GM12878 (cell line): ENCODE measurements around the gene GGCT. TPM values are rescaled to one million over a fixed set of nuclear protein-coding genes. Genes with fewer than 3 reads are reported as not detected.

Experiments used
- ATAC-seq: fragments of 200-7000 bp; cut with Tn5 transposase; 3 replicates; pipeline ENCODE4 v1.9.1; 2020; ENCODE audit warnings: mild to moderate bottlenecking, moderate library complexity
- BruUV-seq: library from RNA; stranded (reverse); fragments of 400-500 nt; replicated peaks from 2 replicates; lab custom pipeline; 2021; lab: Mats Ljungman, UMichigan
- CTCF ChIA-PET: fragments of 300-600 bp; sonication (Branson Sonifier 250); formaldehyde crosslinking; extraction: SDS; loops from one replicate; lab custom pipeline; 2021; ENCODE audit warnings: inconsistent platforms; lab: Yijun Ruan, JAX
- POLR2A ChIA-PET: fragments of 350-600 bp; formaldehyde crosslinking; extraction: SDS; loops from one replicate; lab custom pipeline; 2021; ENCODE audit warnings: inconsistent platforms; lab: Charles Lee
- RAD21 ChIA-PET: fragments of 300-600 bp; sonication (Branson Sonifier 250); formaldehyde crosslinking; loops from one replicate; lab custom pipeline; 2023; ENCODE audit warnings: antibody characterized with exemption; ENCODE audit not compliant: unreplicated experiment; lab: Charles Lee
- SMC1A ChIA-PET: fragments of 300-600 bp; sonication (Branson Sonifier 250); formaldehyde crosslinking; loops from one replicate; lab custom pipeline; 2023; ENCODE audit not compliant: unreplicated experiment, uncharacterized antibody; lab: Charles Lee
- DNase-seq: peaks from one replicate; pipeline ENCODE4 v3.0.0-alpha.2; 2011; ENCODE audit warnings: low read depth, low spot score
- FAIRE-seq: peaks from 3 replicates; lab custom pipeline; 2011; peaks lifted over from hg19 to GRCh38; lab: Jason Lieb, UNC
- H2AFZ ChIP-seq: 2 replicates; pipeline ENCODE4 v1.6.0; 2011; ENCODE audit warnings: low read depth, low read length, control low read depth; ENCODE audit not compliant: control insufficient read depth
- H3K27ac ChIP-seq: 2 replicates; pipeline ENCODE4 v1.5.1; 2011; ENCODE audit warnings: control low read depth; ENCODE audit not compliant: control insufficient read depth, insufficient read depth
- H3K27me3 ChIP-seq, 2 experiments: replicated peaks in 1 of 2; 2 replicates each; pipeline versions ENCODE4 v1.6.0 to v1.6.1; 2011; ENCODE audit warnings: low read length in 1 of 2; ENCODE audit not compliant: control insufficient read depth in 2 of 2, insufficient read depth in 2 of 2
- H3K36me3 ChIP-seq, 2 experiments: 2 replicates each; pipeline ENCODE4 v1.5.1; 2011; ENCODE audit warnings: low read length in 1 of 2; ENCODE audit not compliant: control insufficient read depth in 2 of 2, insufficient read depth in 2 of 2
- H3K4me1 ChIP-seq: 2 replicates; pipeline ENCODE4 v1.6.1; 2011; ENCODE audit warnings: mild to moderate bottlenecking, low read length, moderate library complexity, mixed read lengths; ENCODE audit not compliant: control insufficient read depth, insufficient read depth
- H3K4me2 ChIP-seq: 2 replicates; pipeline ENCODE4 v1.6.0; 2011; ENCODE audit warnings: control low read depth; ENCODE audit not compliant: control insufficient read depth, insufficient read depth
- H3K4me3 ChIP-seq: fragments of 200-600 bp; sonication (generic); 2 replicates; pipeline ENCODE4 v1.5.1; 2016
- H3K79me2 ChIP-seq: 2 replicates; pipeline ENCODE4 v1.6.0; 2011; ENCODE audit warnings: low read length; ENCODE audit not compliant: control insufficient read depth, insufficient read depth
- H3K9ac ChIP-seq: 2 replicates; pipeline ENCODE4 v1.8.0; 2011; ENCODE audit warnings: low read length, control low read depth, mixed read lengths; ENCODE audit not compliant: control insufficient read depth, insufficient read depth
- H3K9me3 ChIP-seq: replicated peaks from 3 replicates; pipeline ENCODE4 v1.5.1; 2011; ENCODE audit warnings: mild to moderate bottlenecking, low read length; ENCODE audit not compliant: control insufficient read depth, insufficient read depth
- H4K20me1 ChIP-seq: 2 replicates; pipeline ENCODE4 v1.6.0; 2011; ENCODE audit not compliant: control insufficient read depth, insufficient read depth
- CBX3 ChIP-seq: fragments of 200-600 bp; sonication (generic); IDR thresholded peaks from 2 replicates; pipeline ENCODE4 v1.6.1; 2016; ENCODE audit warnings: low read depth, borderline replicate concordance
- GABPA ChIP-seq: IDR thresholded peaks from 2 replicates; pipeline ENCODE4 v1.6.1; 2014; ENCODE audit warnings: antibody characterized with exemption, low read depth, mild to moderate bottlenecking, inconsistent platforms
- TBL1XR1 ChIP-seq: IDR thresholded peaks from 2 replicates; pipeline ENCODE4 v1.6.1; 2012; ENCODE audit warnings: low read depth, low read length, improper control_type of control experiment
- WRNIP1 ChIP-seq: IDR thresholded peaks from 2 replicates; pipeline ENCODE4 v1.6.1; 2011; ENCODE audit warnings: low read depth, low read length, improper control_type of control experiment, borderline replicate concordance
- ZBED1 ChIP-seq: IDR thresholded peaks from 2 replicates; pipeline ENCODE4 v1.6.1; 2016; ENCODE audit warnings: borderline replicate concordance
- WGBS: methylation state at CpG from one replicate; pipeline ENCODE4 v1.1.6; 2016; ENCODE audit warnings: low lambda C conversion rate; ENCODE audit not compliant: insufficient replicate concordance, insufficient coverage; ENCODE audit errors: missing lambda C conversion rate; 5-methylcytosine and 5-hydroxymethylcytosine counted together
- in situ Hi-C: fragments of 300-500 bp; cut with MboI; formaldehyde crosslinking; loops from 9 replicates; pipeline ENCODE4 v1.14.3; 2018; ENCODE audit warnings: mixed read lengths
- intact Hi-C: fragments of 100-400 bp; cut with micrococcal nuclease; formaldehyde crosslinking; loops from one replicate; pipeline ENCODE4 v1.14.2; 2022; ENCODE audit not compliant: unreplicated experiment
- polyA plus RNA-seq, 11 experiments: library from polyadenylated mRNA; depleted of rRNA in 4 of 11; unstranded in 6 of 11; stranded (reverse) in 5 of 11; fragments of >200 nt; fragmentation: Nextera tagmentation in 4 of 11; fragmentation: Illumina TruSeq in 1 of 11; extraction: Ambion mirVana in 4 of 11; extraction: Trizol in 1 of 11; gene quantifications; 1 replicate in 1 of 11; 2 replicates in 10 of 11; pipeline versions ENCODE4 v1.2.1 to v1.2.3, GENCODE V29; 2011 to 2016; ENCODE audit warnings: inconsistent platforms in 2 of 11, missing spikeins in 2 of 11, low read depth in 1 of 11
- total RNA-seq, 4 experiments: library from RNA; depleted of rRNA in 3 of 4; stranded (reverse); fragments of >200 nt in 3 of 4; fragmentation: Illumina TruSeq in 1 of 4; extraction: Trizol in 1 of 4; gene quantifications; 2 replicates each; pipeline versions ENCODE4 v1.2.1 to v1.2.3, GENCODE V29; 2013 to 2021

Gene GGCT
- total and polyA plus RNA-seq, 10 of the 15 experiments (the other 5 are each of a cell fraction or from before 2014, with no cell fraction given), result 57.0 to 215 (median 92.3) TPM

DNA sequence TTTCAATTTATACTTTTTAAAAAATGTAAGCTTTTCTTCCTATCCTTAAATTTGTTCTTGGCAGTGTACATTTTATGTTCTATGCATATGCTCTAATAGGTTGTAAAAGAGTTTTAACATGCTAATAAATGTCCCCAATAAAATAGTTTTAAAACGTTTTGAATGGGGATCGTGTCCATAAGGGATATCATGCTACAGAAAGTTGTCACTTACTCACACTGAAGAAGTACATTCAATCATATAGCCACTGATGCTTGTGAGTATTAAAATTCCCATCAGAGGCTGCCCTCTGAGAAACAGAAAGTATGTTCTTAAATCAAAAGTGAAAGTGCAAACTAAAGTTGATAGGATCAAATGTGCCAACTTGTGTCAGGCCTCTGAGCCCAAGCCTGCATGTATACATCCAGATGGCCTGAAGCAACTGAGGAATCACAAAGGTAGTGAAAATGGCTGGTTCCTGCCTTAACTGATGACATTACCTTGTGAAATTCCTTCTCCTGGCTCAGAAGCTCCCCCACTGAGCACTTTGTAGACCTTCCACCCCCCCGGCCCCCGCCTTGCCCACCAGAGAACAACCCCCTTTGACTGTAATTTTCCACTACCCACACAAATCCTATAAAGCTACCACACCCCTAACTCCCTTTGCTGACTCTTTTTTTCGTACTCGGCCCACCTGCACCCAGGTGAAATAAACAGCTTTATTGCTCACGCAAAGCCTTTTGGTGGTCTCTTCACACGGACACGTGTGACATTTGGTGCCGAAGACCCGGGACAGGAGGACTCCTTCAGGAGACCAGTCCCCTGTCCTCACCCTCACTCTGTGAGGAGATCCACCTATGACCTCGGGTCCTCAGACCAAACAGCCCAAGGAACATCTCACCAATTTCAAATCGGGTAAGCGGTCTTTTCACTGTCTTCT lies 25.2 kb downstream of the GGCT start:
- H3K4me3 ChIP-seq, result peak overlapping the region; percentile 96
- H4K20me1 ChIP-seq, result no peaks in the 10 kb centered on the region
- peaks cover 26% of the 10 kb centered on the region for H3K4me1 ChIP-seq
- in situ Hi-C loops (no loop called here), intact Hi-C loops (no loop called here)
- TF ChIP-seq CBX3, result no peak
- no peak for TF ChIP-seq ZBED1
- no peak for TF ChIP-seq WRNIP1
- no peak for TF ChIP-seq TBL1XR1
- TF ChIP-seq GABPA, result no peak
- H3K27ac ChIP-seq, result peak overlapping the region; percentile 74
- peak overlapping the region; percentile 87 for H2AFZ ChIP-seq
- no TSS peak for BruUV-seq
- no peak for DNase-seq
- H3K9ac ChIP-seq, result peak overlapping the region; percentile 89
- no peak for FAIRE-seq
- WGBS, result 81% methylated on average over 14 of the region's 14 CpGs
- ChIA-PET RAD21 (interaction anchor here (1.5 kb wide), 1 partner anchor 131 kb away, joined by 4 read pairs; no protein-coding TSS in a partner anchor), CTCF (interaction anchor here (0.7 to 1.9 kb wide), 6 partner anchors 15 to 204 kb away, joined by 3 to 5 read pairs (median 4); no protein-coding TSS in a partner anchor), SMC1A (interaction anchor here (1.5 to 2.5 kb wide), 2 partner anchors 13 to 200 kb away, joined by 3 to 15 read pairs; no protein-coding TSS in a partner anchor), POLR2A (interaction anchor here (0.6 to 2.2 kb wide), 3 partner anchors 15 to 24 kb away, joined by 7 to 12 read pairs (median 9); no protein-coding TSS in a partner anchor)
- H3K4me2 ChIP-seq, result peak overlapping the region; percentile 98
- no peaks in the 10 kb centered on the region for H3K27me3 ChIP-seq
- no peaks in the 10 kb centered on the region for H3K9me3 ChIP-seq
- ATAC-seq, result peak; percentile 54
- H3K36me3 ChIP-seq, result no peaks in the 10 kb centered on the region
- peaks cover 22% of the 10 kb centered on the region for H3K79me2 ChIP-seq
